Upper lobe of left lung (tissue), 6 donors: Measurements from ENCODE around the gene NEURL1. TPM values are rescaled to one million over a fixed set of nuclear protein-coding genes. Genes with fewer than 3 reads are reported as not detected.

ENCODE experiments used
- ATAC-seq, 2 donors: fragments of 200-7000 bp; cut with Tn5 transposase; one replicate each; pipeline ENCODE4 v1.9.1; 2022; ENCODE audit warnings: mild to moderate bottlenecking in 2 of 2, moderate library complexity in 2 of 2; ENCODE audit not compliant: low FRiP score in 2 of 2
- DNase-seq, 2 donors: peaks; one replicate each; pipeline ENCODE4 v3.0.0-alpha.2; 2019 to 2020
- H3K27ac ChIP-seq, 4 donors: fragments of 200-600 bp; sonication (generic); one replicate each; pipeline ENCODE4 v1.5.1; 2016 to 2019
- H3K27me3 ChIP-seq, 4 donors: fragments of 200-600 bp; sonication (generic); one replicate each; pipeline ENCODE4 v1.5.1; 2017 to 2019
- H3K36me3 ChIP-seq, 4 donors: fragments of 200-600 bp; sonication (generic); one replicate each; pipeline ENCODE4 v1.5.1; 2016 to 2019
- H3K4me1 ChIP-seq, 4 donors: fragments of 200-600 bp; sonication (generic); one replicate each; pipeline ENCODE4 v1.5.1; 2018 to 2019
- H3K4me3 ChIP-seq, 4 donors: fragments of 200-600 bp; sonication (generic); one replicate each; pipeline ENCODE4 v1.5.1; 2017 to 2019; ENCODE audit warnings: mild to moderate bottlenecking in 2 of 4, moderate library complexity in 1 of 4
- H3K9me3 ChIP-seq, 4 donors: fragments of 200-600 bp; sonication (generic); one replicate each; pipeline ENCODE4 v1.5.1; 2018 to 2019
- CTCF ChIP-seq, 6 experiments: fragments of 450-650 bp in 4 of 6; fragments of 200-600 bp in 2 of 6; sonication (generic) in 2 of 6; IDR thresholded peaks; one replicate each; pipeline ENCODE4 v1.5.1; 2016 to 2019; ENCODE audit warnings: antibody characterized with exemption in 6 of 6
- EP300 ChIP-seq, 4 donors: sonication (generic); formaldehyde crosslinking; IDR thresholded peaks; one replicate each; pipeline ENCODE4 v1.5.1; 2017; ENCODE audit warnings: antibody characterized with exemption in 4 of 4, control low read depth in 2 of 4
- POLR2A ChIP-seq, 4 donors: fragments of 450-650 bp; IDR thresholded peaks; one replicate each; pipeline ENCODE4 v1.5.1; 2016 to 2017; ENCODE audit warnings: antibody characterized with exemption in 4 of 4, mild to moderate bottlenecking in 2 of 4
- POLR2AphosphoS5 ChIP-seq, 2 donors: sonication (generic); formaldehyde crosslinking; IDR thresholded peaks; one replicate each; pipeline ENCODE4 v1.5.1; 2017; ENCODE audit warnings: antibody characterized with exemption in 2 of 2
- WGBS, 2 donors: methylation state at CpG; one replicate each; pipeline ENCODE4 v1.1.5; 2017 to 2018; 5-methylcytosine and 5-hydroxymethylcytosine counted together
- total RNA-seq, 6 donors: library from RNA; depleted of rRNA in 4 of 6; stranded (reverse); fragments of >200 nt in 4 of 6; gene quantifications; one replicate each; pipeline versions ENCODE4 v1.1.0 to v1.2.1, GENCODE V29; 2016 to 2021
- donor health status: DM: no; HTN: no; CAD: no; lungs with moderate emphysema.
- donor health status: DM: no; HTN: yes; CAD: no; lungs with severe emphysema.

NEURL1 gene
- total RNA-seq, 6 donors from 2014 or later = 0.22 to 1.1 (median 0.80) TPM; not detected in 1

DNA sequence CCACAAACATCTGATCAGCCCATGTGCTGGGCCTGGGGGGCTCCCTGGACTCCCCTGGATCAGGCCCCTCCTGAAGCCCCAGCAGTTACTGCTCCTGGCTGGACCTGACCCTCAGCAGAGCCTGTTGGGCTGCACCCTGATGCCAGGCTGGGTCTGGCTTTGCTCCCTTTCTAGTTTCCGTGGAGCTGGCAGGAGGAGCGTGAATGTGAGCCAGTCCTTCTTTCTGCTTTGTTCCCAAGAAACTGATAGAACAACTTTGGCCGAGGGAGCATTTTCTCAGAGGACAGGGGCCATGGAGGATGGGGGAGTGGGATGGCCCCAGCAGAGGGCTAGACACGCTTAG, 128.2 kb downstream of the NEURL1 start:
- Histone ChIP-seq H3K36me3 (peaks cover 0 to 85% (median 53%) of the 10 kb centered on the region in 4 donors), H3K4me1 (peaks cover 5 to 26% (median 8%) of the 10 kb centered on the region in 4 donors), H3K27me3 (no peaks in the 10 kb centered on the region), H3K9me3 (no peaks in the 10 kb centered on the region), H3K27ac (peak overlapping the region in 3 of 4 donors; percentile 19 to 32 (median 30)), H3K4me3 (no peak overlapping the region)
- ATAC-seq (no peak), DNase-seq (no peak)
- 88 to 90% methylated on average over 3 to 4 of the region's 4 CpGs for whole genome bisulfite sequencing, 2 donors
- no peak for TF ChIP-seq CTCF (IDR thresholded peaks at IDR 0.05)
- no peak for TF ChIP-seq EP300 (IDR thresholded peaks at IDR 0.05)
- TF ChIP-seq POLR2AphosphoS5 (IDR thresholded peaks at IDR 0.05) = no peak
- TF ChIP-seq POLR2A (IDR thresholded peaks at IDR 0.05) = no peak

- TF ChIP-seq POLR2AphosphoS5 (IDR thresholded peaks at IDR 0.05) (no peak), EP300 (IDR thresholded peaks at IDR 0.05) (no peak), POLR2A (IDR thresholded peaks at IDR 0.05) (no peak), CTCF (IDR thresholded peaks at IDR 0.05) (no peak)
- H3K36me3 ChIP-seq = peaks cover 0 to 87% (median 54%) of the 10 kb centered on the region in 4 donors
- H3K4me3 ChIP-seq = no peak overlapping the region
- H3K4me1 ChIP-seq = peaks cover 1 to 20% (median 6%) of the 10 kb centered on the region in 4 donors
- no peaks in the 10 kb centered on the region for H3K9me3 ChIP-seq
- DNase-seq (peak in 1 of 2 donors; percentile 77), ATAC-seq (no peak)
- peak overlapping the region in 1 of 4 donors; percentile 32 for H3K27ac ChIP-seq
- 94 to 97% methylated on average over 18 of the region's 18 CpGs for WGBS, 2 donors
- no peaks in the 10 kb centered on the region for H3K27me3 ChIP-seq
Measured at GRCh38 chr10:103622286-103622685, 128.8 kb downstream of the NEURL1 start.

DNA sequence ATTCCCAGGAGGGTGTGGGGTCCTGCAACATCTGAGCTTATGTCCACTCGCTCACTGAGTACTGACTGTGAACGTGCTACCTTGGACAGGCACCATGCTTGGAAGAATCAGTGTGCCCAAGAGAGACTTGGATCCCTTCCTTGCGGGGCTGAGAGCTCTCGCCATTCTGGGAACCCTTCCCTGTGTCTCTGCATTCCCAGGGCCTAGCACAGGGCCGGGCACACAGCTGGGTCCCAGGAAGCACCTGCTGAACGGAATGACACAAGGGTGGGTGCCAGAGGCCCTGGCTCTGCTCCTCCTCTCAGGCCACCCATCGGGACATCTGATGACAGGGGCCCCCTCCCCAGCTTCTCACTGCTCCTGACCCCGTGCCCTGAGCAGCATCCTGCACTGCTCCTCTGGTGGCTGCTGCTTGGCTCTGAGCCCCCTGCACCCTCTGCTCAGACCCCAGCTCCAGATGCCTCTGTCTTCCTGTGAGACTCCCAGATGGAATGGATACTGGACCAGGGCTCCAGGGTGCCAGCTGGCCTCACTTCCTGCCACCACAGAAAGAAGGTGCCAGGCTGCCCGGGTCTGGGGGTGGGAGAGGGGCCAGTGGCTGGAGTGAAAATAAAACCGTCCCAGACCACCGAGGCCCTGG, 129.6 kb downstream of the NEURL1 start:
- Histone ChIP-seq H3K27ac (no peak overlapping the region), H3K4me3 (no peak overlapping the region), H3K9me3 (no peaks in the 10 kb centered on the region), H3K36me3 (peaks cover 0 to 89% (median 54%) of the 10 kb centered on the region in 4 donors), H3K27me3 (no peaks in the 10 kb centered on the region), H3K4me1 (peaks cover 0 to 18% (median 6%) of the 10 kb centered on the region in 4 donors)
- no peak for DNase-seq
- ATAC-seq = no peak
- TF ChIP-seq POLR2AphosphoS5 (IDR thresholded peaks at IDR 0.05) (no peak), CTCF (IDR thresholded peaks at IDR 0.05) (no peak), EP300 (IDR thresholded peaks at IDR 0.05) (no peak), POLR2A (IDR thresholded peaks at IDR 0.05) (no peak)
- 80 to 89% methylated on average over 10 to 11 of the region's 11 CpGs for WGBS, 2 donors

GRCh38 chr10:103626178-103626577, 132.7 kb downstream of the NEURL1 start:
- H3K27ac ChIP-seq = no peak overlapping the region

DNA sequence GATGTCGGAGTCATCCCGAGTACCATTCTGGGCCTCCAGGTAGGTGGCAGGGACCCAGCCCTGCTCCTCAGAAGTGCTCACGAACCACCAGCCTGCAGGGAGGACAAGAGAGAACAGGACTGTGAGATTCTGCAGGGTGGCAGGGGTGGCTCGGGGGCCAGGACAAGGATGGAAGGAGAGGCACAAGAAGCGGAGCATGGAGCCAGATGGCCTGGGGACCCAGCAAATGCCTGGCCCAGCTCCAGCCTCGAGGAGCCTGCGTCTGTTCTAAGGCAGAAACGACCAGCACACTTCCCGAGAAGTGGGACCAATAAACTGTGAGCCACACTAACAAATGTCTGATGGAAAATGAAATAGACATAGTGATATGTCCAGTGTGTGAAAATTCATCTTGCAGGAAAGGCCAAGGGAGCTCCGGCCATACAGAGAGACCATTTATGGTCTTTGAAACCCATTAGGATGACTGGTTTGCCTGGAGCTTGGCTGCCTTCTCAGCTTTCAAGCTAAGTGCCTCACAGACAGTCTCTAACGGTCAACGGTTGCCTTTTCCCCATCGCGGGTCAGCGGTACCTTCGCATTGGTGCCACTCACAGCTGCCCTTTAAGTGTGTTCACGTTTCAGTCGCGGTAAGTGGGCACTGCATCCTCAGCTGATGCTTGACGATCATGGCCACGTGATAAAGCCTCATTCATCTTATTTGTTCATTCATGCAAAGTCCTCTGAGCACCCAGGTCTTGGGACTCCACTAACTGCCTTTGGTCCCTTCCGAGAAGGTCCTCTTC, 133.8 kb downstream of the NEURL1 start:
- no peak overlapping the region for H3K27ac ChIP-seq
- H3K27me3 ChIP-seq = no peaks in the 10 kb centered on the region
- no peaks in the 10 kb centered on the region for H3K9me3 ChIP-seq
- H3K36me3 ChIP-seq = peaks cover 0 to 65% (median 37%) of the 10 kb centered on the region in 4 donors
- no peak overlapping the region for H3K4me3 ChIP-seq
- WGBS, 2 donors = 83 to 89% methylated on average over 22 of the region's 22 CpGs
- H3K4me1 ChIP-seq = no peaks in the 10 kb centered on the region
- no peak for ATAC-seq
- TF ChIP-seq EP300 (IDR thresholded peaks at IDR 0.05) (no peak), CTCF (IDR thresholded peaks at IDR 0.05) (no peak), POLR2A (IDR thresholded peaks at IDR 0.05) (no peak), POLR2AphosphoS5 (IDR thresholded peaks at IDR 0.05) (no peak)
- no peak for DNase-seq

More at GRCh38 chr10:103626178-103626577, 132.7 kb downstream of the NEURL1 start:
- DNase-seq = peak in 1 of 2 donors; percentile 42
- Histone ChIP-seq H3K27me3 (no peaks in the 10 kb centered on the region), H3K4me3 (no peak overlapping the region), H3K36me3 (peaks cover 0 to 66% (median 40%) of the 10 kb centered on the region in 4 donors), H3K9me3 (no peaks in the 10 kb centered on the region), H3K4me1 (peaks cover 0 to 3% (median 1%) of the 10 kb centered on the region in 4 donors)
- no peak for ATAC-seq
- TF ChIP-seq EP300 (IDR thresholded peaks at IDR 0.05) = no peak
- 87 to 91% methylated on average over 11 of the region's 11 CpGs for WGBS, 2 donors
